A673 (cell line): ENCODE measurements around the gene TEAD1. TPM values are rescaled to one million over a fixed set of nuclear protein-coding genes. Genes with fewer than 3 reads are reported as not detected.

ENCODE experiments used
- BruUV-seq: library from RNA; stranded (reverse); fragments of 400-500 nt; replicated peaks from 2 replicates; lab custom pipeline; 2021; lab: Mats Ljungman, UMichigan
- CTCF ChIA-PET: fragments of 300-600 bp; sonication (Branson Sonifier 250); formaldehyde crosslinking; loops from one replicate; lab custom pipeline; 2022; ENCODE audit warnings: antibody characterized with exemption; lab: Charles Lee
- POLR2A ChIA-PET: fragments of 300-600 bp; sonication (Branson Sonifier 250); formaldehyde crosslinking; loops from one replicate; lab custom pipeline; 2022; ENCODE audit warnings: antibody characterized with exemption; ENCODE audit not compliant: low non-redundant PET; lab: Charles Lee
- DNase-seq: peaks from one replicate; pipeline ENCODE4 v3.0.0-alpha.2; 2015; ENCODE audit warnings: low spot score
- H3K27ac ChIP-seq: fragments of 200-600 bp; sonication (generic); 2 replicates; pipeline ENCODE4 v1.5.1; 2016; ENCODE audit warnings: mixed run types, low read depth, mild to moderate bottlenecking, mixed read lengths, antibody characterized with exemption, low read length; ENCODE audit not compliant: poor library complexity, severe bottlenecking
- H3K27me3 ChIP-seq: fragments of 200-600 bp; sonication (generic); replicated peaks from 2 replicates; pipeline ENCODE4 v1.6.1; 2017; ENCODE audit warnings: mixed run types, low read depth, mild to moderate bottlenecking, mixed read lengths, antibody characterized with exemption, low read length; ENCODE audit not compliant: insufficient read depth, poor library complexity
- H3K36me3 ChIP-seq: fragments of 200-600 bp; sonication (generic); 2 replicates; pipeline ENCODE4 v1.6.1; 2016; ENCODE audit warnings: mixed run types, mild to moderate bottlenecking, mixed read lengths, antibody characterized with exemption, low read length; ENCODE audit not compliant: insufficient read depth, poor library complexity, severe bottlenecking
- H3K4me1 ChIP-seq: fragments of 200-600 bp; sonication (generic); 2 replicates; pipeline ENCODE4 v1.6.1; 2017; ENCODE audit warnings: mixed run types, mild to moderate bottlenecking, mixed read lengths, antibody characterized with exemption, low read length; ENCODE audit not compliant: insufficient read depth, poor library complexity, severe bottlenecking
- H3K4me3 ChIP-seq: fragments of 200-600 bp; sonication (generic); 2 replicates; pipeline ENCODE4 v1.5.1; 2016; ENCODE audit warnings: low read depth, mixed run types, mild to moderate bottlenecking, mixed read lengths, low read length; ENCODE audit not compliant: poor library complexity, severe bottlenecking
- H3K9me3 ChIP-seq: fragments of 200-600 bp; sonication (generic); 2 replicates; pipeline ENCODE4 v1.6.1; 2016; ENCODE audit warnings: mixed run types, low read depth, mild to moderate bottlenecking, mixed read lengths, antibody characterized with exemption, low read length; ENCODE audit not compliant: poor library complexity, severe bottlenecking
- EZH2 ChIP-seq: fragments of 200-600 bp; sonication (generic); IDR thresholded peaks from 2 replicates; pipeline ENCODE4 v1.6.1; 2017; ENCODE audit warnings: borderline replicate concordance, low read depth, mild to moderate bottlenecking, mixed read lengths, antibody characterized with exemption, low read length; ENCODE audit not compliant: poor library complexity, severe bottlenecking
- intact Hi-C: fragments of 100-400 bp; cut with micrococcal nuclease; formaldehyde crosslinking; loops from one replicate; pipeline ENCODE4 v1.10.0; 2022; ENCODE audit not compliant: unreplicated experiment
- total RNA-seq: library from RNA; stranded (reverse); gene quantifications from 2 replicates; pipeline ENCODE4 v1.2.3, GENCODE V29; 2021
- TF ChIP-seq, protein P1 (sequence below): fragments of 300-800, 200-600 bp; sonication (generic); conservative IDR thresholded peaks from 2 replicates; pipeline ENCODE4 v1.5.1; 2017; ENCODE audit warnings: low read depth, mild to moderate bottlenecking, antibody characterized with exemption, low read length, moderate library complexity, mixed read lengths

Gene TEAD1
- total RNA-seq, 1 experiment from 2014 or later, result 81.8 TPM

DNA sequence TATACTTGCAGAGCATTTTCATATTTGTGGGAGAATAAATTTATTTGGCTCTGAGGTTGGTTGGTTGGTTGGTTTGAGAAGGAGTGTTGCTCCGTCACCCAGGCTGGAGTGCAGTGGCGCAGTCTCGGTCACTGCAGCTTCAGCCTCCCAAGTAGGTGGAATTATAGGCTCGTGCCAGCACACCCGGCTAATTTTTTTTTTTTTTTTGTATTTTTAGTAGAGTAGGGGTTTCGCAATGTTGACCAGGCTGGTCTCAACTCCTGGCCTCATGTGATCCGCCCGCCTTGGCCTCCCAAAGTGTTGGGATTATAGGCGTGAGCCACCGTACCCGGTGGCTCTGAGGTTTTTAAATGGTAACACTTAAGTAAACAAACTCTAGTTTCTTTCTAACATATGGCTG is 161.1 kb downstream of the TEAD1 start:
- Histone ChIP-seq H3K4me3 (no peak overlapping the region), H3K9me3 (no peaks in the 10 kb centered on the region), H3K4me1 (peaks cover 21% of the 10 kb centered on the region), H3K27me3 (no peaks in the 10 kb centered on the region), H3K27ac (no peak overlapping the region), H3K36me3 (no peaks in the 10 kb centered on the region)
- no peak for DNase-seq
- BruUV-seq, result no TSS peak
- ChIA-PET POLR2A (no interaction called here), CTCF (no interaction called here)
- no peak for TF ChIP-seq EZH2
- TF ChIP-seq, protein P1, sequence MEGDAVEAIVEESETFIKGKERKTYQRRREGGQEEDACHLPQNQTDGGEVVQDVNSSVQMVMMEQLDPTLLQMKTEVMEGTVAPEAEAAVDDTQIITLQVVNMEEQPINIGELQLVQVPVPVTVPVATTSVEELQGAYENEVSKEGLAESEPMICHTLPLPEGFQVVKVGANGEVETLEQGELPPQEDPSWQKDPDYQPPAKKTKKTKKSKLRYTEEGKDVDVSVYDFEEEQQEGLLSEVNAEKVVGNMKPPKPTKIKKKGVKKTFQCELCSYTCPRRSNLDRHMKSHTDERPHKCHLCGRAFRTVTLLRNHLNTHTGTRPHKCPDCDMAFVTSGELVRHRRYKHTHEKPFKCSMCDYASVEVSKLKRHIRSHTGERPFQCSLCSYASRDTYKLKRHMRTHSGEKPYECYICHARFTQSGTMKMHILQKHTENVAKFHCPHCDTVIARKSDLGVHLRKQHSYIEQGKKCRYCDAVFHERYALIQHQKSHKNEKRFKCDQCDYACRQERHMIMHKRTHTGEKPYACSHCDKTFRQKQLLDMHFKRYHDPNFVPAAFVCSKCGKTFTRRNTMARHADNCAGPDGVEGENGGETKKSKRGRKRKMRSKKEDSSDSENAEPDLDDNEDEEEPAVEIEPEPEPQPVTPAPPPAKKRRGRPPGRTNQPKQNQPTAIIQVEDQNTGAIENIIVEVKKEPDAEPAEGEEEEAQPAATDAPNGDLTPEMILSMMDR, result no peak
- intact Hi-C loops, result no loop called here

DNA sequence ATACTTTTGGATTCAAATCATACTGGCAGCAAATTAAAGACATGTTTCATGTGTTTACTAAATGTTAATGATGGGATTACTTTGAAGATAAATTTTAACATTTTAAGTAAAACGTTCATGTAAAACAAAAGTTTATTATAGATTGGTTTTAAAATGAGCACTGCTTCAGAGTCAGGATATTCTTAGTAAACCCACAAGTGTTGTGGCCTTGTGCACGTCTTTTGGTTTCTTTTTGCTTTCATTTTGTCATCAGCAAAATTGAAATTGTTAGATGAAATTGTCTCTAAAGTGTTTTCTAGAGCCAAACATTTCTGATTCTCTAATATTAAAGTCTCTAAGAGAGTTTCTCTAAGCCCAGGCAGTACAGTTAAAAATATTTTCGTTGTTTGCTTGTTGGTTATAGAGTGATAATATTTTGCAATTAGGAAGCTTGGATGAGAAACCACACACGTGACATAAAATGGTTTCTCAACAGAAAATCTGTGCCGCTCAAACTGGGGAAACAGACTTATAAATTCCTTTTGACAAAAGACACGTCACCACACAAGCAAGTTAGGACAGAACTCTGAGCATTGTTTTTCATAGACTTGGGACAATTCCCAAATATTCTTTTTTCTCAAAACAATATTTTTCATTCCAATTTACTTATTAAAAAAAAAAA is 164.4 kb downstream of the TEAD1 start:
- ChIA-PET POLR2A (no interaction called here), CTCF (no interaction called here)
- no peaks in the 10 kb centered on the region for H3K36me3 ChIP-seq

DNA sequence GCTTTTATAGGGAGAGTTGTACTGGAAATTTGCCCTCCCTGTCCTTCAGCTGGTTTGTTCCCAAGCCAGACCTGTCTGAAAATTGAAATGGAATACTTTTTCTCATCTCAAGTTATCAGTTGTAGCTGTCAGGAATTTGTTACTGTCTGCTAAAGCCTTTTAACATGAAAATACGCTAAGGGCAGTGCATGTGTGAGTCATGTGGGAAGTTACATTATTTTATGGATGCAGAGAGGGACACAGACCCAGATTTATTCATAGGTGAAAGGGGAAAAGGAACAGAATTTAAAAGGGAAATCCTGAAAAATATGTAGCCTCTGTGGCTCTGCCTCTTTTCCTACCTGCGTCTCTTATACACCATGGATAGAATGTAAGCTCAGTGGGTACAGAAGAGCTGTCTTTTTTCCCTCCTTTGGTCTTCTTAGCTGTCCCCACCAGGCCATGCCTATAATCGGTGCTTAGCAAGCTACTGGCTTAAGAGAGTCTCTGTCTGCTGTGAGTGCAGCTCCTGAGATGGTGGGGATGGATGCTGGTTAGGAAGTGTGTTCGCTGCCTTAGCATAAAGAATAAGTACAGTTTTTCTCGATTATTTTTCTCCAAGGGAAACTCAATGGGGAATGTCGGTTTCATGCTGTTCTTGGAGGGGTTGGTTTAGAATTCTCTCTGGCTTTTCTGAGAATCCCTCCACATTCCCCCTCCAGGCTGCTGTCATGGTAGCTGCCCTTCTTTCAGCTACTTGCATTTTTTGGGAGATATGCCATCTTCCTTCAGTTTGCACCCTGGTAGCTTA is 166.8 kb downstream of the TEAD1 start:
- CTCF ChIA-PET, result interaction anchor here (0.6 kb wide), 1 partner anchor 9 kb away, joined by 3 read pairs; no protein-coding TSS in a partner anchor
- Histone ChIP-seq H3K36me3 (no peaks in the 10 kb centered on the region), H3K27me3 (no peaks in the 10 kb centered on the region), H3K4me1 (peaks cover 69% of the 10 kb centered on the region), H3K27ac (no peak overlapping the region), H3K4me3 (no peak overlapping the region), H3K9me3 (no peaks in the 10 kb centered on the region)
- BruUV-seq, result no TSS peak
- TF ChIP-seq, protein P1, result no peak
- no peak for TF ChIP-seq EZH2
- POLR2A ChIA-PET, result interaction anchor here (1.5 kb wide), 1 partner anchor 13 kb away, joined by 3 read pairs; no protein-coding TSS in a partner anchor
- DNase-seq, result peak; percentile 17
- intact Hi-C loops, result no loop called here

More for the DNA sequence above, 164.4 kb downstream of the TEAD1 start:
- H3K4me3 ChIP-seq, result no peak overlapping the region
- intact Hi-C loops, result no loop called here
- no peaks in the 10 kb centered on the region for H3K9me3 ChIP-seq
- no peak overlapping the region for H3K27ac ChIP-seq
- BruUV-seq, result no TSS peak
- H3K27me3 ChIP-seq, result no peaks in the 10 kb centered on the region
- TF ChIP-seq, protein P1, result no peak
- TF ChIP-seq EZH2, result no peak
- H3K4me1 ChIP-seq, result peaks cover 45% of the 10 kb centered on the region
- DNase-seq, result no peak
